ENCODE measurements around the gene SOCS7. TPM values are rescaled to one million over a fixed set of nuclear protein-coding genes. Genes with fewer than 3 reads are reported as not detected.
A peak's percentile ranks its signal among the peaks of the same experiment; 100 is the strongest.

The SOCS7 gene
- total RNA-seq, 4 donors from 2014 or later: 5.9 to 21.8 (median 15.0) TPM

- WGBS, 2 donors: 55 to 63% methylated on average over 11 to 14 of the region's 17 CpGs
- H3K9me3 ChIP-seq: no peaks in the 10 kb centered on the region
- TF ChIP-seq CTCF (IDR thresholded peaks at IDR 0.05): no peak
- no peak for TF ChIP-seq POLR2A (IDR thresholded peaks at IDR 0.05)
- intact Hi-C loops (cut with DNase I): loop anchor here (10.0 kb wide), 1 partner anchor 233 kb away; no protein-coding TSS in a partner anchor
- H3K4me1 ChIP-seq: peaks cover 14 to 82% (median 37%) of the 10 kb centered on the region in 3 donors
- H3K36me3 ChIP-seq: no peaks in the 10 kb centered on the region
- no peak overlapping the region for H3K4me3 ChIP-seq
- H3K27ac ChIP-seq: peak overlapping the region in 3 of 4 donors; percentile 46 to 78 (median 62)
- H3K27me3 ChIP-seq: peaks cover 0 to 57% (median 6%) of the 10 kb centered on the region in 4 donors
- no peak for DNase-seq
Measured at GRCh38 chr17:38421871-38422827, 70.5 kb downstream of the SOCS7 start.

GRCh38 chr17:38424297-38424972, 72.8 kb downstream of the SOCS7 start:
- Histone ChIP-seq H3K27me3 (peaks cover 0 to 34% (median 4%) of the 10 kb centered on the region in 4 donors), H3K27ac (peak overlapping the region in 3 of 4 donors; percentile 11 to 88 (median 82)), H3K9me3 (no peaks in the 10 kb centered on the region), H3K36me3 (no peaks in the 10 kb centered on the region), H3K4me3 (no peak overlapping the region), H3K4me1 (peaks cover 22 to 92% (median 51%) of the 10 kb centered on the region in 3 donors)
- no peak for TF ChIP-seq POLR2A (IDR thresholded peaks at IDR 0.05)
- TF ChIP-seq CTCF (IDR thresholded peaks at IDR 0.05): no peak
- intact Hi-C loops (cut with DNase I): loop anchor here (10.0 kb wide), 1 partner anchor 230 kb away; no protein-coding TSS in a partner anchor
- 42 to 46% methylated on average over 6 of the region's 6 CpGs for WGBS, 2 donors
- DNase-seq: no peak

GRCh38 chr17:38425031-38425430, 73.4 kb downstream of the SOCS7 start:
- intact Hi-C loops (cut with DNase I): loop anchor here (10.0 kb wide), 1 partner anchor 230 kb away; no protein-coding TSS in a partner anchor

GRCh38 chr17:38425744-38426143, 74.1 kb downstream of the SOCS7 start:
- peak overlapping the region; percentile 44 to 88 (median 84) for H3K27ac ChIP-seq
- no peak for TF ChIP-seq CTCF (IDR thresholded peaks at IDR 0.05)
- TF ChIP-seq POLR2A (IDR thresholded peaks at IDR 0.05): no peak
- 63 to 70% methylated on average over 8 to 9 of the region's 9 CpGs for WGBS, 2 donors
- peaks cover 0 to 21% (median 0%) of the 10 kb centered on the region in 4 donors for H3K27me3 ChIP-seq
- no peak overlapping the region for H3K4me3 ChIP-seq
- no peaks in the 10 kb centered on the region for H3K9me3 ChIP-seq
- peaks cover 26 to 93% (median 40%) of the 10 kb centered on the region in 3 donors for H3K4me1 ChIP-seq
- no peak for DNase-seq
- intact Hi-C loops (cut with DNase I): loop anchor here (10.0 kb wide), 1 partner anchor 229 kb away; no protein-coding TSS in a partner anchor
- H3K36me3 ChIP-seq: no peaks in the 10 kb centered on the region

More at GRCh38 chr17:38425031-38425430, 73.4 kb downstream of the SOCS7 start:
- WGBS, 2 donors: 55 to 80% methylated on average over 13 of the region's 13 CpGs
- Histone ChIP-seq H3K36me3 (no peaks in the 10 kb centered on the region), H3K4me1 (peaks cover 26 to 93% (median 45%) of the 10 kb centered on the region in 3 donors), H3K27ac (peak overlapping the region; percentile 2 to 88 (median 84)), H3K9me3 (no peaks in the 10 kb centered on the region), H3K27me3 (peaks cover 0 to 28% (median 1%) of the 10 kb centered on the region in 4 donors), H3K4me3 (no peak overlapping the region)
- DNase-seq: no peak
- TF ChIP-seq CTCF (IDR thresholded peaks at IDR 0.05): no peak
- TF ChIP-seq POLR2A (IDR thresholded peaks at IDR 0.05): no peak
